HG02840 (cell line): Measurements from ENCODE around the gene PPFIA2.

ENCODE experiments used
- ATAC-seq: cut with Tn5 transposase; IDR thresholded peaks from one replicate; pipeline ENCODE4 v1.9.1; 2021; ENCODE audit warnings: mild to moderate bottlenecking, moderate library complexity, moderate number of reproducible peaks; ENCODE audit not compliant: unreplicated experiment, low FRiP score

The PPFIA2 gene

GRCh38 chr12:81294325-81295190, 464.6 kb downstream of the PPFIA2 start:
- no peak for ATAC-seq

DNA sequence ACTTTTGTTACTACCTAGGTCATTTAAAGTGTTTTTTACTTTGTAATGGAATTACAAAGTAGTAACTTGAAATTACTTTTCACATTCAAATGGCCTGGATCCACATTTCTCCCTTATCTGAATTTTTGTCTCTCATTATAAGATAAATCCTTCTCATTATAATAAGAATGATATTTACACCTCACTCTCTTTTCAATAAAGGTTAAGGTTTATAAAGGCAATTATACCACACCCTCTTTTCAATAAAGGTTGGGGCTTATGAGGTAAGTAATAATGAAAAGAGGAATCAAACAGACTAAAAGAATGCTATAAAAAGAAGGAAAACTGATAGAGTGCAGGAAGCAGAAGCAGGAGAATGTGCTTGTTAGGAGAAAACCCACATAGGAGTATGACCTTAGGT, 470.5 kb downstream of the PPFIA2 start:
- ATAC-seq, result no peak

DNA sequence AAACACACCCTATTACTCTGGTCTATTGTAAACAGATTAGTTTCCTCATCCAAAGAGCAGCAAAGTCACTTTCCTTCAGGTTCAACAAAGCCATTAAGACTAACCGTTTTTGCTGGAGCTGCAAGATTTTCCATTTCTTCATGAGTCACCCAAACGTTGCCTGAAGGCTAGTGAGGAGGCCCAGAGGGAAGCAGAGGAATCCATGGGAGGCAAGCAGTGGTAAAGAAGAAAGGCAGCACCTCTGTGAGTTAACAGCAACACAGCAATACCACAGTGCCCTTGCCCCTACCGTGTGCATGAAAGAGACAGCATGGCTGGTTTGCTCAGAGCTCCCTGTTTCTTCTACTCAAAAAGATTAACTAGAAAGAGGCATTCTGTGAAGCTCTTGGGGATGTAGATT, 475.0 kb downstream of the PPFIA2 start:
- no peak for ATAC-seq

GRCh38 chr12:81274637-81275529, 484.3 kb downstream of the PPFIA2 start:
- no peak for ATAC-seq

DNA sequence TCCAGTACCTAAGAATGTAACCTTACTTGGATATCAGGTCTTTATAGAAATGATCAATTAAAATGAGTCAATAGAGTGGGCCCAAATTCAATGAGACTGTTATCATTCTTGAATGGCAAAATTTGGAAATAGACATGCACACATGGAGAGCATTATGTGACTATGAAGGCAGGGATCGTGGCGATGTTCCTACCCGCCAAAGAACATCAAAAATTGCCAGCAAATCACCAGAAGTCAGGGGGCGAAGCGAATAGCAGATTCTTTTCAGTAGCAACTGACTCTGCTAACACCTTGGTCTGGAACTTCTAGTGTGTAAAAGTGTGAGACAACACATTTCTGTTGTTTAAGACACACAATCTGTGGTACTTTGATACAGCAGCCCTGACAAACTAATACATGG, 488.8 kb downstream of the PPFIA2 start:
- ATAC-seq, result no peak

DNA sequence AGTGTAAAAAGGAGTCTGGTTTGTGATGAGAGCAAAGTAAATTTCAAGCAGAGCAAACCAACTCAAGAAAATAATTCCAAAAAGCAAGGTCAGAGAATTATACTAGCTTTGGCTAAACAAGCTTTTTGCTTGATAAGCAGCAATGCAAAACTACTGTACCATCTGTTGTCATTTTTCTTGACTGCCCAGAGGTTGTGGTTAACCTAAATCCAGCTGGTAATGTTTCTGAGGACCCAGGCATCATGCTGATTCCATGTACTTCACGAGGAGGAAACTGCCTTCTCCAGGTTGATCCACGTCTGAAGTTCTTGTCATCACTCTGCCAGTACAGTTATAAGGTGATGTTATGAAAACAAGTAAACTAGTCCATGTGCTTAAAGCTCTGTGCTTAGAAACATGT, 496.1 kb downstream of the PPFIA2 start:
- ATAC-seq, result no peak

DNA sequence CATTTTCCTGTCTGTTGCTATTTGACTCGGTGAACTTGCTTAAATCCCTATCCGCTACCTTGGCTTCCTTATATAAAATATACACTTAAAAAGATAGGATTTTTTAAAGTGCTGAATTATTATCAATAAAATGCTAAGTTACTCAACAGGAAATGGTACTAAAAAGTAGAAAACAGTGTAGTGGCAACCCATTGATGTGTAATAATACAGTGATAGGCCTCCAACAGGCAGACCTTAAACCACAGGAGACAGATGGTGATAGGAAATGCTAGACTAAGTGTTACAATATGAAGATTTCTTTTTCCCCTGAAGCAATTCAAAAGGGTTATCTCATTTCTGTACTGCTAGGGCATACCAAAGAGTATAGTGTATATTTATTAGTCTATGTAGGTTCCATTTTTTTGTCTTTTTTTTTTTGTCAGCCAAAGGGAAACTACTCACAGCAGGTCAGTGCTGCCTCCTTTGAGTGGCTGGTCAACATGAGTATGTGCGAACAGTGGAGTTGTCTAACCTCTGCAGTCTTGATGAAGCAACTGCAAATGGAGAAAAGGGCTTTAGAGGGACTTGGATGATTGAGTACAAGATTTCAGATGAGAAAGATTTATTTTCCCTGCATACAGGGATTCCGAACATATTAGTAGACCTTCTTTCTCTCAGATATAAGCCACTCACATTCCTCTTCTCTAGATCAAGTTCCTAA, 497.5 kb downstream of the PPFIA2 start:
- ATAC-seq, result no peak

GRCh38 chr12:81259360-81259759, 499.8 kb downstream of the PPFIA2 start:
- ATAC-seq, result no peak

- ATAC-seq, result no peak
Measured at GRCh38 chr12:81257947-81258551, 501.1 kb downstream of the PPFIA2 start.

GRCh38 chr12:81255947-81256346, 503.2 kb downstream of the PPFIA2 start:
- no peak for ATAC-seq

DNA sequence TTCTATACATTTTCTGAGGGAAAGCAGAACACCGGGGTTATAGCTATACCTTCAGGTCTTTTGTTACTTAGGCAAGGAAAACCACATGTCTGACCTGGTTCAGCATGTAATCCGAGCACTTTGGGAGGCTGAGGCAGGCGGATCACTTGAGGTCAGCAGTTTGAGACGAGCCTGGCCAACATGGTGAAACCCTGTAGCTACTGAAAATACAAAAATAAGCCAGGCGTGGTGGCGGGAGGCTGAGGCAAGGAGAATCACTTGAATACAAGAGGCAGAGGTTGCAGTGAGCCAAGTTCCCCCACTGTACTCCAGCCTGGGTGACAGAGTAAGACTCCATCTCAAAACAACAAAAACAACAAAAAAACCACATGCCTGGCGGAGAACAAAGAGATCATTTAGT, 503.7 kb downstream of the PPFIA2 start:
- no peak for ATAC-seq

- no peak for ATAC-seq
Measured at GRCh38 chr12:81253360-81253759, 505.8 kb downstream of the PPFIA2 start.

- no peak for ATAC-seq
Measured at GRCh38 chr12:81252228-81252627, 506.9 kb downstream of the PPFIA2 start.

DNA sequence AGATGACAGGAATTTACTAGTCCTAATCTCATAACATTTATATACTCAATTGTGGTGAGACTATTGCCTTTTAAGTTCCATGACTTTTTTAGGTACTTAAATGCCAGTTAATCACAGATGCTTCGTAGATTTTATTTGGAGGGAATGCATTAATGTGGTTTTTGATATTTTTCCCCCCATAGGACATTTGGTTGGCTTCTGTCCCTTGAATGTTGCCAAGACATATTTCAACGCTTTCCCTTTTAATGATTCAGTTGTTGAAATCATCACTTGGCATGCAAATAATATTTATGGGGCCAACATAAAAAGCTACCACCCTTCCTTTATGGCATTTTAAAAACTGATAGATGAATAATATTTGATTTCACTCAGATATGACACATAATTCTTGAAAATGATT, 509.2 kb downstream of the PPFIA2 start:
- ATAC-seq, result no peak

GRCh38 chr12:81245907-81246570, 513.1 kb downstream of the PPFIA2 start:
- no peak for ATAC-seq

DNA sequence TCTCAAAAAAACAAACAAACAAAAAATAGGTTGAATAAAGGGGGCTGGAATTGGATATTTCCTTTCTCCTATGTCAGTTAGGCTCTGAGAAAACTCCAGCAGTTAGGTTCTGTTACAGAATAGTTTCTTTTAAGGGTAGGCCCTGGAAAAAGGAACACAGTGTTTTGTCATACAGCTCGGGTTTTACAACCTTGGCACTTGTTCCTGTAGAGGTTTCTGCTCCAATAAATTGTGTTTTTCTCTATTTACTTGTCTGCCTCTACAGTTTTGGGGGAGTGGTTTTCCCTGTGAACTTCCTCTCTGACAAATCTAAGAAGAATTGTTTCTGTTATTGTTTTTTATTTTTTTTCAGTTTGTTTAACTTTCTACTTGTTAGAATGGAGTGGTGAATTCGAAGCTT, 513.7 kb downstream of the PPFIA2 start:
- no peak for ATAC-seq

- no peak for ATAC-seq
Measured at GRCh38 chr12:81231574-81232368, 527.4 kb downstream of the PPFIA2 start.

DNA sequence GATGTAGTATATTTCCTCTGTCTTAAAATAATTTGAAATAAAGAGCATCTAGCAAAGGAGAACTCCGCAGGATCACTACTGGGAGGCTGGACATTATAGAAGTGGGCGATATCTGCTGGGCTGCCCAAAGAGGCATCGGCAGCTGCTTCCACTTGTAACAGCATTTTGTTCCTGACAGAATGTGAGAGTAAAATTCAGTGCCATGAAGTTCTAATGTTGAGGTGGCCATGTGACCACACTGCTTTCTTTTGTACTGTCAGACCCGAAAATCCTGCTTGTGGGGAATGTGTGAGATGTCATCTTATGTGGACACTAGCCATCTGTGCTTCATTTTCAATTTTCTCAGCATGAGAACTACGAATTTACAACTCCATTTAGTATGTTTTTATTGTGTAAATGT, 529.4 kb downstream of the PPFIA2 start:
- ATAC-seq, result no peak

DNA sequence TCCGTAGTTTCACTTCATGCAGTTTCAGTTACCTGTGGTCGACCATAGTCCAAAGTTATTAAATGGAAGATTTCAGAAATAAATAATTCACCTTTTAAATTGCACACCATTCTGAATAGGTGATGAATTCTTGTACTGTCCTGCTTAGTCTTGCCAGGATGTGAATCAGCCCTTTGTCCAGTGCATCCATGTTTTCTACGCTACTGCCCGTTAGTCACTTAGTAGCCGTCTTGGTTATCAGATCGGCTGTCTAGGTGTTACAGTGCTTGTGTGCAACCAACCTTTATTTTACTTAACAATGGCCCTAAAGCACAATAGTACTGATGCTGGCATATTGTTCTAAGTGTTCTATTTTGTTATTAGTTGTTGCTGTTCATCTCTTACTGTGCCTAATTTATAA, 534.5 kb downstream of the PPFIA2 start:
- ATAC-seq, result no peak
